ENCODE measurements around the gene SPI1.

The SPI1 gene

DNA sequence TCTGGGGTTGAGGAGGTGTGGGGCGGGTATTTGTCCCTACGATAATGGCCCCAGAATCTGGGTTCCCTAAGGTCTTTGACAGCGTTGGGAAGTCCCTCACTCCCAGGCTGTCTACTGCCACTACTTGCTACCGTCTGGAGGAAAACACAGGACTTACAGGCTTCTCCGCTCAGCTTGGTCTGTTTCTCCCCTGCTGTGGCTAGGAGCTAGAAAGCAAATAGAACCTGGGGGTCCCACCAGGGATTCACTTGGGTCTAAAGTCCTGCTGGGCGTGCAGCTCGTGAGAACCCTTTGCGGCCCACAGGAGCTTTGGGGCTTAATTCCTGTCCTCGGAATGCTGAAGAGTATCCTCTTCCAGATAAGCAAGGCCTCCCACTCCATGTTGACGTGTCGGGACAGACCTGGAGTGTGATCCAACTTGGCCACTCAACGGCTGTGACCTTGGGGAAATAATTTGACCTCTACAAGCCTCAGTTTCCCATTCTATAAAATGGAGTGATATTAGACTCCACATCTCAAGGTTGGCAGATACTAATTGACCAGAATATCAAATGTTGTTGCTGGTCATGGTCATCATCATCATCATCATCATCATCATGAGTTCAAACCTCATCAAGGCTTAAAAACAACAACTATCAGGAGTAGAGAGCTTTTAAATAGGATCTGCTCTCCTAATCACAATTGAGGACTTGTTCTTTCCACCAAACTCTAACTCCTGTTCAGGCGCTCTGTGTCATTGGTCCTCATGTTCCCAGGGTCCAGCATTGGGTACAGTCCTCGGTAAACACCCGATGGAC, 24.2 kb downstream of the SPI1 start:
- H3K23ac ChIP-seq (ENCODE audit: low read depth, low read length, poor library complexity), result no peak overlapping the region
- no peak overlapping the region for H3K4ac ChIP-seq (ENCODE audit: low read length)
- H3K18ac ChIP-seq (ENCODE audit: low read length), result no peak overlapping the region
- no peak overlapping the region for H3K4me3 ChIP-seq (ENCODE audit: low read length in 2 of 2)
- H2BK15ac ChIP-seq (ENCODE audit: low read length), result no peak overlapping the region
- H2BK5ac ChIP-seq (ENCODE audit: low read length), result no peak overlapping the region
- peaks cover 3 to 4% of the 10 kb centered on the region in 2 donors for H3K4me1 ChIP-seq (ENCODE audit: control insufficient read depth in 2 of 2, insufficient read depth in 1 of 2, low read depth in 1 of 2, low read length in 2 of 2)
- no peak overlapping the region for H3K4me2 ChIP-seq (ENCODE audit: insufficient read depth, low read length, poor library complexity, severe bottlenecking)
- no peak overlapping the region for H4K91ac ChIP-seq (ENCODE audit: low read depth, low read length, poor library complexity)
- no peak overlapping the region for H4K8ac ChIP-seq (ENCODE audit: low read depth, low read length)
- peaks cover 0 to 3% of the 10 kb centered on the region in 2 donors for H3K36me3 ChIP-seq (replicated peaks in 1 of 2; ENCODE audit: control insufficient read depth in 2 of 2, insufficient read depth in 2 of 2, low read length in 2 of 2)
- H2AK5ac ChIP-seq (ENCODE audit: low read depth, low read length), result no peak overlapping the region
- peak overlapping the region; percentile 77 for H2AFZ ChIP-seq (ENCODE audit: low read length)
- H3K9me3 ChIP-seq (replicated peaks in 1 of 2; ENCODE audit: control insufficient read depth in 2 of 2, insufficient read depth in 1 of 2, low read depth in 1 of 2, low read length in 2 of 2), result peaks cover 0 to 19% of the 10 kb centered on the region in 2 donors
- peaks cover 0 to 12% (median 0%) of the 10 kb centered on the region in 3 experiments for H3K27me3 ChIP-seq (ENCODE audit: control insufficient read depth in 3 of 3, insufficient read depth in 3 of 3, low read depth in 1 of 3, low read length in 3 of 3)
- no peak overlapping the region for H3K14ac ChIP-seq (ENCODE audit: low read length)
- peaks cover 1% of the 10 kb centered on the region for H3K79me1 ChIP-seq (ENCODE audit: low read depth, low read length)
- no peak overlapping the region for H3K27ac ChIP-seq (replicated peaks; ENCODE audit: low read length)
- H2BK120ac ChIP-seq (ENCODE audit: low read depth, low read length), result no peak overlapping the region
- no peak overlapping the region for H3K9ac ChIP-seq (ENCODE audit: low read depth, low read length, poor library complexity)
- no peak overlapping the region for H2BK12ac ChIP-seq (ENCODE audit: low read length)
- no peak for DNase-seq (ENCODE audit: low spot score)
- no CpG with 5 or more reads among the region's 15 CpGs for WGBS, 2 donors (ENCODE audit: extremely low coverage in 2 of 2, insufficient read length in 2 of 2, insufficient replicate concordance in 1 of 2)

DNA sequence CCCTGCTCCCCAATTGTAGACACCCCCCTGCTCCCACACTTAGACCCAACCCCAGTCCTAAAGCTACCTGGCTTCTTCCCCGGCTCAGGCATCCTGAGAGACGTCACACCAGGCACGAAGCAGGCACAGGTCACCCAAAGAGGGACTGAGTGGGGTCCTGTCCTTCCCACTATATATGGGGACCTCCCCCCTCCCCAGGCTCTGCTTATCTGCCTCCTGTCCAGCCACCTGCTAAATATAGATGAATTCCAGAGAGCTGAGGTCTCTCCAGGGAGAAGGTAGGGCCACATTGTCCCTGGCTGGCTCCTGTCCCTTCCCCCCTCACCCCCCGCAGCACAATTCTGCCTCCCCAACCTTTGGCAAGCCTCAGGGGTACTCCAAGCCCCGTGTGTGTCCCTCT, 25.8 kb downstream of the SPI1 start, which contains the start of gene MYBPC3:
Gene MYBPC3, minus strand, starts transcription at position 147 of the 400 bp plus-strand sequence. Its CDS starts 55 bp downstream, at position 92.
- H3K4me2 ChIP-seq (ENCODE audit: insufficient read depth, low read length, poor library complexity, severe bottlenecking), result no peak within 1 kb of the TSS
- H3K27me3 ChIP-seq (ENCODE audit: control insufficient read depth in 3 of 3, insufficient read depth in 3 of 3, low read depth in 1 of 3, low read length in 3 of 3), result peaks cover 0 to 18% (median 0%) of the 10 kb centered on the region in 3 experiments
- H3K4me3 ChIP-seq (ENCODE audit: low read length in 2 of 2), result no peak within 1 kb of the TSS
- peaks cover 3 to 5% of the 10 kb centered on the region in 2 donors for H3K4me1 ChIP-seq (ENCODE audit: control insufficient read depth in 2 of 2, insufficient read depth in 1 of 2, low read depth in 1 of 2, low read length in 2 of 2)
- H3K79me1 ChIP-seq (ENCODE audit: low read depth, low read length), result peaks cover 1% of the 10 kb centered on the region
- peak within 1 kb of the TSS; percentile 8 for H3K18ac ChIP-seq (ENCODE audit: low read length)
- H3K27ac ChIP-seq (replicated peaks; ENCODE audit: low read length), result no peak within 1 kb of the TSS
- H3K9me3 ChIP-seq (replicated peaks in 1 of 2; ENCODE audit: control insufficient read depth in 2 of 2, insufficient read depth in 1 of 2, low read depth in 1 of 2, low read length in 2 of 2), result peaks cover 0 to 14% of the 10 kb centered on the region in 2 donors
- no peak within 1 kb of the TSS for H2BK120ac ChIP-seq (ENCODE audit: low read depth, low read length)
- no peaks in the 10 kb centered on the region for H3K36me3 ChIP-seq (replicated peaks in 1 of 2; ENCODE audit: control insufficient read depth in 2 of 2, insufficient read depth in 2 of 2, low read length in 2 of 2)
- no peak within 1 kb of the TSS for H3K4ac ChIP-seq (ENCODE audit: low read length)
- H4K91ac ChIP-seq (ENCODE audit: low read depth, low read length, poor library complexity), result no peak within 1 kb of the TSS
- no peak within 1 kb of the TSS for H4K8ac ChIP-seq (ENCODE audit: low read depth, low read length)
- H2BK12ac ChIP-seq (ENCODE audit: low read length), result no peak within 1 kb of the TSS
- whole genome bisulfite sequencing, 2 donors (ENCODE audit: extremely low coverage in 2 of 2, insufficient read length in 2 of 2, insufficient replicate concordance in 1 of 2), result no CpG with 5 or more reads among the region's 5 CpGs
- H2BK5ac ChIP-seq (ENCODE audit: low read length), result no peak within 1 kb of the TSS
- H3K9ac ChIP-seq (ENCODE audit: low read depth, low read length, poor library complexity), result no peak within 1 kb of the TSS
- no peak within 1 kb of the TSS for H3K23ac ChIP-seq (ENCODE audit: low read depth, low read length, poor library complexity)
- H3K14ac ChIP-seq (ENCODE audit: low read length), result no peak within 1 kb of the TSS
- H2BK15ac ChIP-seq (ENCODE audit: low read length), result no peak within 1 kb of the TSS
- no peak for DNase-seq (ENCODE audit: low spot score)
- H2AK5ac ChIP-seq (ENCODE audit: low read depth, low read length), result peak within 1 kb of the TSS; percentile 67
- H2AFZ ChIP-seq (ENCODE audit: low read length), result no peak within 1 kb of the TSS

DNA sequence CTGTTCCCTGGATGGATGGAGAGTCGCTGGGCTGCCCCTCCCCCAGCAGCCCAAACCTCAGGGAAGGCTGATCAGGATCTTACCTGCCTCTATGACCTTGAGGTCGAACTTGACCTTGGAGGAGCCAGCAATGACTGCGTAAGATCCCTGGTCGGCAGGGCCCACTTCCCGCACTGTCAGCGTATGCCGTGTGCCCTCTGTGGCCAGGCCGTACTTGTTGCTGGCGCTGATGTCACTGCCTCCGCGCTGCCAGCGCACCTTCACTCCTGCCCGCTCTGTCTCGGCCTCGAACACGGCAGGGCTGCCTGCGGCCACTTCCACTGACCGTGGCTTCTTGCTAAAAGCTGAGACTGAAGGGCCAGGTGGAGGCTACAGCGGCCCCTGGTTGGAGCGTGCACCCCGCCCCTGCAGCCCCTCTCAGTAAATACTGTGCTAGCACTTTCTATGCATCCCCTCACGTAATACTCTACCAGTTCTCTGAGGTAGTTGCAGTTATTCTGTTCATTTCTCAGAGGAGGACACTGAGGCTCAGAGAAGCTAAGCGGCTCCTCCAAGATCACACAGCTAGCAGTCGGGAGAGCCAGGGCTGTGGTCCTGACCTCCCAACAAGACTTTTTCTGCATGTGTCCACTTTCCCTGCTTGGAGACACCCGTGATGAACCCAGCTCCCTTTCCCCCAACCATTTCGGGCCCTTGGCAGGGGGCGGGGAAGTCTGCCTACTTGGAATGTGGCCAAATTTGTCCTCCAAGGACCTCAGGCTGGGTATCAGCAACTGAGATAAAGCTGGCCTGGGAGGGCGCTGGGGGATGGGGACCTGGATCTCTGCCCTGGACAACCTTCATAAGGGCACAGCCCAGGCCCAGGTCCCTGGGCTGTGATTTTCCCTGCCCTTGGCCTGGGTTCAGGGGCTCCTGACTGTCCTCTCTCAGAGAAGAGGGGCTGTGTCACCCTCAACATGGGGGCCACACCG, 26.9 kb downstream of the SPI1 start:
- H3K4ac ChIP-seq (ENCODE audit: low read length), result no peak overlapping the region
- peaks cover 1% of the 10 kb centered on the region for H3K79me1 ChIP-seq (ENCODE audit: low read depth, low read length)
- no peak overlapping the region for H4K8ac ChIP-seq (ENCODE audit: low read depth, low read length)
- H2BK120ac ChIP-seq (ENCODE audit: low read depth, low read length), result no peak overlapping the region
- no peak overlapping the region for H3K18ac ChIP-seq (ENCODE audit: low read length)
- no peak overlapping the region for H2BK15ac ChIP-seq (ENCODE audit: low read length)
- no peak overlapping the region for H4K91ac ChIP-seq (ENCODE audit: low read depth, low read length, poor library complexity)
- H3K14ac ChIP-seq (ENCODE audit: low read length), result peak overlapping the region; percentile 9
- H2AFZ ChIP-seq (ENCODE audit: low read length), result no peak overlapping the region
- H2BK5ac ChIP-seq (ENCODE audit: low read length), result no peak overlapping the region
- peaks cover 0 to 7% of the 10 kb centered on the region in 2 donors for H3K9me3 ChIP-seq (replicated peaks in 1 of 2; ENCODE audit: control insufficient read depth in 2 of 2, insufficient read depth in 1 of 2, low read depth in 1 of 2, low read length in 2 of 2)
- no peak for DNase-seq (ENCODE audit: low spot score)
- peaks cover 0 to 29% (median 0%) of the 10 kb centered on the region in 3 experiments for H3K27me3 ChIP-seq (ENCODE audit: control insufficient read depth in 3 of 3, insufficient read depth in 3 of 3, low read depth in 1 of 3, low read length in 3 of 3)
- H3K27ac ChIP-seq (replicated peaks; ENCODE audit: low read length), result no peak overlapping the region
- H2AK5ac ChIP-seq (ENCODE audit: low read depth, low read length), result peak overlapping the region; percentile 11
- WGBS, 2 donors (ENCODE audit: extremely low coverage in 2 of 2, insufficient read length in 2 of 2, insufficient replicate concordance in 1 of 2), result no CpG with 5 or more reads among the region's 29 CpGs
- H3K4me1 ChIP-seq (ENCODE audit: control insufficient read depth in 2 of 2, insufficient read depth in 1 of 2, low read depth in 1 of 2, low read length in 2 of 2), result peaks cover 3 to 5% of the 10 kb centered on the region in 2 donors
- peak overlapping the region; percentile 56 for H3K9ac ChIP-seq (ENCODE audit: low read depth, low read length, poor library complexity)
- no peaks in the 10 kb centered on the region for H3K36me3 ChIP-seq (replicated peaks in 1 of 2; ENCODE audit: control insufficient read depth in 2 of 2, insufficient read depth in 2 of 2, low read length in 2 of 2)
- no peak overlapping the region for H3K4me3 ChIP-seq (ENCODE audit: low read length in 2 of 2)
- no peak overlapping the region for H3K4me2 ChIP-seq (ENCODE audit: insufficient read depth, low read length, poor library complexity, severe bottlenecking)
- peak overlapping the region; percentile 8 for H3K23ac ChIP-seq (ENCODE audit: low read depth, low read length, poor library complexity)
- H2BK12ac ChIP-seq (ENCODE audit: low read length), result no peak overlapping the region
